Central memory CD8-positive, alpha-beta T cell (primary cell): Measurements from ENCODE around the gene NISCH.

Experiments
- ATAC-seq: fragments of 150-1000 bp; cut with Tn5 transposase; replicated peaks from 2 replicates; pipeline ENCODE4 v1.10.0; 2022; ENCODE audit warnings: mild to moderate bottlenecking, moderate FRiP score, moderate number of reproducible peaks; ENCODE audit not compliant: poor library complexity, severe bottlenecking; ENCODE audit errors: extremely low read depth
- DNase-seq, 2 donors: peaks; one replicate each; pipeline ENCODE4 v3.0.0; 2021; ENCODE audit warnings: low spot score in 2 of 2
- H3K27ac Mint-ChIP-seq: one replicate; pipeline ENCODE4 v1.8.0; 2022; ENCODE audit warnings: low read depth, mild to moderate bottlenecking, moderate library complexity, mixed read lengths
- H3K27me3 Mint-ChIP-seq: one replicate; pipeline ENCODE4 v1.8.0; 2022; ENCODE audit warnings: mixed read lengths
- H3K36me3 Mint-ChIP-seq: one replicate; pipeline ENCODE4 v1.8.0; 2022; ENCODE audit warnings: mild to moderate bottlenecking, moderate library complexity, mixed read lengths; ENCODE audit not compliant: insufficient read depth
- H3K4me1 Mint-ChIP-seq: one replicate; pipeline ENCODE4 v1.8.0; 2022; ENCODE audit warnings: mixed read lengths
- H3K4me3 Mint-ChIP-seq: one replicate; pipeline ENCODE4 v1.8.0; 2022; ENCODE audit warnings: mild to moderate bottlenecking, moderate library complexity, mixed read lengths
- H3K9me3 Mint-ChIP-seq: one replicate; pipeline ENCODE4 v1.8.0; 2022; ENCODE audit warnings: mixed read lengths

The NISCH gene

DNA sequence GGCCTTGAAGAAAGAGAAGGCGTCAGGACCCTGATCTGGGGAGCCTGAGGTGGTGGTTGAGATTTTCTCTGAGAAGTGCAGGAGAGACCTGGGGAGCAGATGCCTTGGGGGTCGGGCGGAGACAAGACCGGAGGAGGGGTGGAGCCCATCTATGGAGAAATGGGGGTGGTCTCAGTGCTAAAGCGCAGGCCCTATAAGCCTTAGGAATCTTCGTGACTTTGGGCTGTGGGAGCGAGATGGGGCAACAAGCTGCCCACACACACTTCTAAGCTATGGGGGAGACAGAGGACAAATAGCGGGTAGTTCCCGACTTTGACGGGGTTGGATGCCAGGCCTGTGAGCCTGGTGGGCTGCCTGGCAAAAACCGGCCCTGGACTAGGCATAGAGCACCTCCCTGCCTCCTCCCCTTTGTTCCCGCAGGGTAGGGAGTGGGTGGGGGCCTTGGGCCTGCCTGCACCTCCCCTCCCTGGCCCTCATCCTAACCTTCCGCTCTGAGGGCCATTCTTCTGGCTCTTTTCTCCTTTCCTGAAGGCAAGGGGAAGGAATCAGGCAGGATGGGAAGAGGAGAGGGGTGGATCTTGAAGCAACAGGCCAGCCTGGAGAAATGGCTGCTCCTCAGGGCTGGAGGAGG lies 880 bp downstream of the NISCH start:
- H3K4me3 Mint-ChIP-seq = peak overlapping the region; percentile 90
- no peaks in the 10 kb centered on the region for H3K9me3 Mint-ChIP-seq
- no peak for ATAC-seq
- no peak for DNase-seq
- peaks cover 39% of the 10 kb centered on the region for H3K36me3 Mint-ChIP-seq
- H3K27ac Mint-ChIP-seq = peak overlapping the region; percentile 96
- H3K27me3 Mint-ChIP-seq = no peaks in the 10 kb centered on the region
- peaks cover 39% of the 10 kb centered on the region for H3K4me1 Mint-ChIP-seq

DNA sequence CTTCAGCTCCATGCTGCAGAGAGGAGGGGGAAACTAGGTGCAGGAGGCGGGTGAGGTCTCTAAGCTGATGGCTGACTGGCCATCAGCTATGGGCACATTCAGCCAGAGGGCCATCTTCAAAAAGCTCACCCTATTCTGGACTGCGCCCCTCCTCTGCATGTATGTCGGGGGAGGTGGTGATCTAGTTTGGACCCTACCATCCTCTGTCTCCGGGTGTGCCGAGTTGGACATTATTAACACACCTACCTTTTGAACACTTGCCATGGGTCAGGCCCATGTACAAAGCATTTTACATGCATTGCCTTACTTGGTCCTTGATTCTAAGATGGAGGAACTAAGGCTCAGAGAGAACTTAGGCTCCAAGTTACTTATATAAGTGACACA lies 1.4 kb downstream of the NISCH start:
- H3K4me3 Mint-ChIP-seq = peak overlapping the region; percentile 90
- H3K4me1 Mint-ChIP-seq = peaks cover 39% of the 10 kb centered on the region
- ATAC-seq (no peak), DNase-seq (no peak)
- H3K27me3 Mint-ChIP-seq = no peaks in the 10 kb centered on the region
- H3K36me3 Mint-ChIP-seq = peaks cover 42% of the 10 kb centered on the region
- peak overlapping the region; percentile 96 for H3K27ac Mint-ChIP-seq
- no peaks in the 10 kb centered on the region for H3K9me3 Mint-ChIP-seq

DNA sequence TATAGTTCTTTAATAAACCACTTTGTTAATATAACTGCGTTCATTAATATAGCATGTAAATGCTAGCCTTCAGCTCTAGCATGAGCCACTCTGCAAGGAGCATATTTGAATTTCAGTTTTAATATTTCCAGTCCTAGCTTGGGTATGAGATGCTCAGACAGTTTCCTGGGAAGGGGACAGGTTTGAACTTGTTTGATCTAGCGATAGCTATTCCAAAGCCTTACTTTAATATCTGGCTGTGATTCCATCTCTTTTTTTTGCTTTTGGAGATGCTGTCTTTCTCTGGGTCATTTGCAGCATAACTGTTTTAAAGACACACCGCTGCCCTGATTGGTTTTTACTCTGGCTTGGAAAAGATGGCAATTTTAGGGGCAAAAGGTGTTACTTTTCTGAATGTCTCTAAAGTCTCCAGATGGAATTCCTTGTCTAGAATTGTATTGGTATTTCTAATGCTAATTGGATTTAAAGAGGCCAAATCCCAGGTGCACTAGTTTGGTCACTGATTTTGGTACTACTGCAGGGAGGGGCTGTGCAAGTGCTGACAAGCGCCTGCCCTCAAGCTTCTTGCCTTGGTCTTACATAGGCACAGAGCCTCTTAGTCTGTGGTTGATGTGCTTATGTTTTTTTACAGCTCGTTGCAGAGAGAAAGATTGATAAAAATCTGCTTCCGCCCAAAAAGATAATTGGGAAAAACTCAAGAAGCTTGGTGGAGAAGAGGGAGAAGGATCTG lies 2.8 kb downstream of the NISCH start:
- H3K4me1 Mint-ChIP-seq = peaks cover 50% of the 10 kb centered on the region
- H3K9me3 Mint-ChIP-seq = no peaks in the 10 kb centered on the region
- H3K27ac Mint-ChIP-seq = no peak overlapping the region
- no peak for DNase-seq
- H3K27me3 Mint-ChIP-seq = no peaks in the 10 kb centered on the region
- peaks cover 50% of the 10 kb centered on the region for H3K36me3 Mint-ChIP-seq
- no peak for ATAC-seq
- no peak overlapping the region for H3K4me3 Mint-ChIP-seq

DNA sequence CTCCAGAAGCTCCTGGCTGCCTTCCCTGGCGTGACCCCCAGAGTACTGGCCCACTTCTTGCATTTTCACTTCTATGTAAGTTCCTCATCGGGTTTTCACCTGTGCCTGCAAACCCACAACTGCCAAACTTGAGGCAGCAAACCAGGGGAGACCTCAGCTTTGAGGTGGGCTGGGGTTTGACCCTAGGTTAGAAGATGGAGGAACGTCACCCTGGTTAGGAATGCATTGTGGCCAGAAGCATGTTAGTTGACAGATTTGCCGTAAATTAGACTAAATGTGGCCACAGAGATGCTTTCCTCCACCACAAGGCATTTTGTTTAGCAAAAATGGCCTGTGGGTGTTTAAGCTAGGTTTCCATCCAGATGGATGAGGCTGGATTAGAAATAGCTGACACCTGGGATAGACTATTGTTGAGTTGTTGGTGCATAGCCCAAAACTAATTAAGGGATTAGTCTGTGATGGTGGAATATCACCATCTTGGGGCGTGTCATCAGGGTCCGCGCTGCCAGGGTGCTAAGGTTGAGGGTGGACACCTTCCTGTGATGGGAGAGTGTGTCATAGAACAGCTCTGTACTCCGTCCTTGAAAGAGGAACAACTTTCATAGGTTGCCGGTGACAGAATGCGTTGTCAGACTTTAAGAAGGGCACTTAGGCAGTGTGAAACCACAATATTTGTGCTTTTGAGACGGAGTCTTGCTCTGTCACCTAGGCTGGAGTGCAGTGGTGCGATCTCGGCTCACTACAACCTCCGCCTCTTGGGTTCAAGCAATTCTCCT lies 3.6 kb downstream of the NISCH start:
- no peaks in the 10 kb centered on the region for H3K9me3 Mint-ChIP-seq
- H3K27ac Mint-ChIP-seq = no peak overlapping the region
- no peaks in the 10 kb centered on the region for H3K27me3 Mint-ChIP-seq
- H3K4me3 Mint-ChIP-seq = no peak overlapping the region
- DNase-seq = no peak
- peak; percentile 29 for ATAC-seq
- peaks cover 50% of the 10 kb centered on the region for H3K36me3 Mint-ChIP-seq
- peaks cover 52% of the 10 kb centered on the region for H3K4me1 Mint-ChIP-seq

DNA sequence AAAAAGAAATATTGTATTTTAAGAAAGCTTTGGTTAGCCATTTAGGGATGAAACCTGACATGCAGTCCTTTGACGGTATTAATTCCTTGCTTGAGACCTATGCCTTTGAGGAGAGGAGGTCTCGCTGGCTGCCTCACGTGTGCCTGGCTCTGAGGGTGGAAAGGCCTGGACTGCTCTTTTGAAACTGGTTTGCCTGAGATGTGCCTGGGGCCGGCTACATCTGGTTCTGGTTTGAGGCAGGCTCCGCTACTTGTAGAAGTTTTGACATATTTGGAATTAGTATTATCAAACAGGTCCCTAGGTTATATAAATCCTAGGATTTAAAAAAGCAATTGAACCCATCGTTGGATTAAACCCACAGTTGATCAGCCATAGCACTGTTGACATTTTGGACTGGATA lies 6.5 kb downstream of the NISCH start:
- DNase-seq = no peak
- H3K4me3 Mint-ChIP-seq = no peak overlapping the region
- ATAC-seq = no peak
- peaks cover 46% of the 10 kb centered on the region for H3K36me3 Mint-ChIP-seq
- no peak overlapping the region for H3K27ac Mint-ChIP-seq
- H3K4me1 Mint-ChIP-seq = peaks cover 28% of the 10 kb centered on the region
- no peaks in the 10 kb centered on the region for H3K27me3 Mint-ChIP-seq
- no peaks in the 10 kb centered on the region for H3K9me3 Mint-ChIP-seq

DNA sequence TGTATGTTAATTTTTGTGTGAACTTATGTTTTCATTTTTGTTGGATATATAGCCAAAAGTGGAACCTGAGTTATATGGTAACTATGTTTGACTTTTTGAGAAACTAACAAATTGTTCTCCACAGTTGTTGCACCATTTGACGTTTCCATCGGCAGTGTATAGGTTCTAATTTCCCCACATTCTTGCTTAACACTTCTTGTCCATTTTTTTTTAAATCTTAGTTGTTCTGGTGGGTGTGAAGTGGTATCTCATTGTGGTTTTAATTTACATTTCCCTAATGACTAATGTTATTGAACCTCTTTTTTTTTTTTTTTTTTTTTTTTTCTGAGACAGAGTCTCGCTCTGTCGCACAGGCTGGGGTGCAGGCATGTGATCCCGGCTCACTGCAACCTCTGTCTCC lies 8.0 kb downstream of the NISCH start:
- Mint-ChIP-seq H3K27ac (peak overlapping the region; percentile 22), H3K36me3 (peaks cover 43% of the 10 kb centered on the region), H3K9me3 (no peaks in the 10 kb centered on the region), H3K27me3 (no peaks in the 10 kb centered on the region), H3K4me3 (no peak overlapping the region), H3K4me1 (peaks cover 17% of the 10 kb centered on the region)
- DNase-seq (no peak), ATAC-seq (peak; percentile 45)

DNA sequence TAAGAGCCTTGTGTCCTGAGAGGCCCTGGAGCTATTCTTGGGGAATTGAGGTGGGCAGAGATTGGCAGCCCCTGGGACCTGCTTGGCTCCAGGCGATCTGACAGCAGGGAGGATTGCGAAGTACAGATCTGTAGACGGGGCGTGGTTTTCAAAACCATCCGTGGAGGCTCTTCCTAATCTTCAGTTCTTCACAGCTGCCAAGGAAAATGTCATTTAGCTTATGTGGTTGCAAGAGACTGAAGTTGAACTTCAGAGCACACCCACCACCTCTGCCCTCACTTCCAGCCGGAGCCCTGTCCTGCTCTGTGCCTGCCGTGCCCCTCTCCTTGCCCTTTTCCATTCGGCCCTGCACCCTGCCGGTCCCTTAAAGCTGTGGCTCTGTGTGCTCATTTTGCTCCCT lies 12.9 kb downstream of the NISCH start:
- Mint-ChIP-seq H3K9me3 (no peaks in the 10 kb centered on the region), H3K27me3 (no peaks in the 10 kb centered on the region), H3K4me1 (peaks cover 10% of the 10 kb centered on the region), H3K4me3 (no peak overlapping the region), H3K36me3 (peaks cover 22% of the 10 kb centered on the region), H3K27ac (peak overlapping the region; percentile 26)
- ATAC-seq (no peak), DNase-seq (no peak)

DNA sequence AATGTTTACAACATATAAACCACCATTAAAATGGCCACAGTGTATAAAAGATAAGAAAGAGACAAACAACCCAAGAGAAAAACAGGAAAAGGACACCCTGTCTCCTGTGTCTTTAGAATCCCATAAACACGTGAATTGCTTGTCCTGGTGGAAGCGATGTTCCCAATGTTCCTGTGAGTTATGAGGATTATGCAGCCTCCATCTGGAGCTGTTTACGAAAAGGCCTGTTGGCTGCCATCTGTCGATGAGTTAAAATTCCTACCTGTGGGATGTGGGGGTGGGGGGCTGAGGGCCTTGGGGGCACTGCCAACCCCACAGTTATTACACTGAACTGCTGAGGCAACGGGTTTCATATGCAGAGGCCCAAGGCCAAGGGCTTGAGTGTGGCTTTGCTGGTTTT lies 13.6 kb downstream of the NISCH start:
- no peak for DNase-seq
- no peaks in the 10 kb centered on the region for H3K9me3 Mint-ChIP-seq
- no peak for ATAC-seq
- H3K36me3 Mint-ChIP-seq = peaks cover 27% of the 10 kb centered on the region
- H3K27ac Mint-ChIP-seq = peak overlapping the region; percentile 26
- peaks cover 9% of the 10 kb centered on the region for H3K4me1 Mint-ChIP-seq
- H3K4me3 Mint-ChIP-seq = no peak overlapping the region
- H3K27me3 Mint-ChIP-seq = no peaks in the 10 kb centered on the region

DNA sequence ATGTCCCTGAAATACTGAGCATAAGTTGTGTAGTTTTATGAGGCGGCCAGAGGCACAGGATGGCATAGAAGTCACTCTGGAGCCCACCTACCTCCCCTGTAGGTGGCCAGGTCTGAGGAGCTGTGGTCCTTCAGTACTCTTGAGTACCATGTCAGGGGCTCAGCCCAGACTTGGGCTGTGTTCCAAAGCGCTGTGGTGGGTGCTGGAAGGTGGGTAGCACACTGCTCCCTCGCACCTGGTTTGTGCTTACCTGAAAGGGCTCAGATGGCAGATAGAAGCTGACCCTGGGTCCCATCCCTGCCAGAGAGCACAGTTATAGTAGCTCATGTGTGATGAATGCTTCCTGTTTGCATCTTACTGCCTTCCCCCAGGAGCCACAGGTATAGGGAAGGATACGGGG lies 15.5 kb downstream of the NISCH start:
- no peak for DNase-seq
- ATAC-seq = no peak
- H3K9me3 Mint-ChIP-seq = no peaks in the 10 kb centered on the region
- no peak overlapping the region for H3K4me3 Mint-ChIP-seq
- no peaks in the 10 kb centered on the region for H3K27me3 Mint-ChIP-seq
- no peak overlapping the region for H3K27ac Mint-ChIP-seq
- peaks cover 33% of the 10 kb centered on the region for H3K36me3 Mint-ChIP-seq
- peaks cover 9% of the 10 kb centered on the region for H3K4me1 Mint-ChIP-seq

DNA sequence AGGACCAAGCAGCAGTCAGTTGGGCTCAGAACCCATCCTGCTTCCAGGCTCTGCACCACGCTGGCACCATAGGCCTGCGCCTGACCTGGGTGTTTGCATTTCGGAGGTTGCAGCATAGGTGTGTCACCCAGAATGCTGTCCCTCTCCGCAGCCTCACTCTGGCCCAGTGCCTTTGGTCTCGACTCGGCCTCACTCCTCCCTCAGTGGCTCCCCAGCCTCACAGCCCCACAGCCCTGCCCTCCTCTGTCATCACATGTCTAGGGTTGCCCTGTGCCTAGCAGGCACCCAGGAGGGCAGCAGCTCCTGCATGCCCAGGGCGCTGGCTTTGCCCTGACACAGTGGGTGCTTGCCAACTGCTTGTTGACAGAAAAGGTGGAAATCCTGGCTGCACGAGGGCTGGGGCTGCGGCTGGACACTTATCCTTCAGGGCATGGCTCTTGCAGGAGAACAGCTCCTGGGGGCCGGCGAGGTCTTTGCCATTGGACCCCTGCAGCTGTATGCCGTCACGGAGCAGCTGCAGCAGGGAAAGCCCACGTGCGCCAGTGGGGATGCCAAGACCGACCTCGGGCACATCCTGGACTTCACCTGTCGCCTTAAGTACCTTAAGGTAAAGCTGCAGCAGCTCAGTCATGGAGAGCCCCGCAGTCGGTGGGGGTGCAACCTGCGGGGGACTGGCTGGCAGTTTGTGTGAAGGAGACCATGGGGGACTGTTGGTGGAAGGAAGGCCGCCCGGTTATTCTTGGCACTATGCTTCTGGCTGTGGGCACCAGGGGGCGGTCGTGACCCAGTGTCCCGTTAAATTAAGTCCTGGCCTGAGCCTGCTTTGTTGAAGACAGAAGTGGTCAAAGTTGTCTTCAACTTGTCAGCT lies 16.2 kb downstream of the NISCH start:
- Mint-ChIP-seq H3K4me3 (no peak overlapping the region), H3K27ac (no peak overlapping the region), H3K9me3 (no peaks in the 10 kb centered on the region), H3K4me1 (peaks cover 9% of the 10 kb centered on the region), H3K27me3 (no peaks in the 10 kb centered on the region), H3K36me3 (peaks cover 34% of the 10 kb centered on the region)
- DNase-seq (no peak), ATAC-seq (no peak)

DNA sequence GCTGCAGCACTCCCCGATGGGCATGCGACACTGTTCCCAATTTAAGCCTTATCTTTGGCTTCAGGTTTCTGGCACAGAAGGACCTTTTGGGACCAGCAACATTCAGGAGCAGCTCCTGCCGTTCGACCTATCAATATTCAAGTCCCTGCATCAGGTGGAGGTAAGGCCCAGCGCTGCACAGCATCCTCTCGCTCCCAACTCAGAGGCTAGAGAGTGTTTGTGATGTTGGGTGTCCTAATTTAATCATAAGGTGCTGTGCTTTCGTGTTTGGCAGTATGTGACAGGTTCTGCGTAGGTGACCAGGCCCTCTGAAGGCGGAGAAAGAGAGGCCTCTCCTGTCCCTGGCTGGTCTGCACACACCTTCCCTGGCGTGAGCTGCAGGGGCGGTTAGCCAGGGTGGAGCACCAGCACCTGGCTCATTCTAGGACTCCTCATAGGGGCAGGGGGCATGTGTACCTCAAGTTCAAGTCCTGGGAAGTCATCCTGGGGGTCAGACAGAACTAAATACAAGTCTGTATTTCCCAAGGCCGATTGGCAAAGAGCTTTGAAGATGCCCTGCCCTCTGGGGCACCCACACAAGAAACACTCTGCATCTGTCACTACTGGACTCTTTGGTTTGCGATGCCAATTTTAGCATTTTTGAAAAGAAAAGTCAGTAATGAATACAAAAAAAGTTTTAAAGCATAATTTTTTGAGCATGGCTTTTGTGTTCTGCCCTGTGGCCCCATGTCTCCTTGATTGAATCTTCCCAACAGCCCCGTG lies 17.0 kb downstream of the NISCH start:
- no peaks in the 10 kb centered on the region for H3K9me3 Mint-ChIP-seq
- no peak overlapping the region for H3K27ac Mint-ChIP-seq
- H3K4me1 Mint-ChIP-seq = peaks cover 9% of the 10 kb centered on the region
- no peaks in the 10 kb centered on the region for H3K27me3 Mint-ChIP-seq
- H3K4me3 Mint-ChIP-seq = no peak overlapping the region
- DNase-seq (no peak), ATAC-seq (no peak)
- peaks cover 39% of the 10 kb centered on the region for H3K36me3 Mint-ChIP-seq

DNA sequence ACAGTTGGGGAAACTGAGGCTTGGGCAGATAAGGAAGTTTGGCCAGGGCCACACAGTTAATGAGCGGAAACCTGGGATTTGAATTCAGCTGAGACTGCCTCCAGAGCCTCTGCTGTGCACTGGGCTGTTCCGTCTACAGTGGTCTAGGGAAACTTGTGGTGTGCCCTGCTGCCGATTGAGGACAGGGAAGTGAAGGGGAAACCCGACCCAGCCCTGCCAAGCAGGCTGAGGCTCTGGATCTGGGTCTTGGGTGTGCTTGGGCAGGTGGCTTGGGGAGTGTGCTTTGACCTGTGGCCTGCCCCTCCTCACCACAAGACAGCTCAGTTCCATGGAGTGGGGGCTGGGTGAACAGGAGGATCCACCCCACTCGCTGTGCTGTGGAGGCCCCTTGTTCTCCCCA lies 17.6 kb downstream of the NISCH start:
- no peak for ATAC-seq

More for the DNA sequence above, 17.6 kb downstream of the NISCH start:
- no peak overlapping the region for H3K27ac Mint-ChIP-seq
- peaks cover 9% of the 10 kb centered on the region for H3K4me1 Mint-ChIP-seq
- no peaks in the 10 kb centered on the region for H3K9me3 Mint-ChIP-seq
- no peak for DNase-seq
- H3K27me3 Mint-ChIP-seq = no peaks in the 10 kb centered on the region
- H3K36me3 Mint-ChIP-seq = peaks cover 42% of the 10 kb centered on the region
- H3K4me3 Mint-ChIP-seq = no peak overlapping the region
